ENCODE data around the gene CACNA2D2. TPM values are rescaled to one million over a fixed set of nuclear protein-coding genes. Genes with fewer than 3 reads are reported as not detected.

The CACNA2D2 gene
- total and polyA plus RNA-seq, 4 donors = 0.10 to 0.19 (median 0.15) TPM

DNA sequence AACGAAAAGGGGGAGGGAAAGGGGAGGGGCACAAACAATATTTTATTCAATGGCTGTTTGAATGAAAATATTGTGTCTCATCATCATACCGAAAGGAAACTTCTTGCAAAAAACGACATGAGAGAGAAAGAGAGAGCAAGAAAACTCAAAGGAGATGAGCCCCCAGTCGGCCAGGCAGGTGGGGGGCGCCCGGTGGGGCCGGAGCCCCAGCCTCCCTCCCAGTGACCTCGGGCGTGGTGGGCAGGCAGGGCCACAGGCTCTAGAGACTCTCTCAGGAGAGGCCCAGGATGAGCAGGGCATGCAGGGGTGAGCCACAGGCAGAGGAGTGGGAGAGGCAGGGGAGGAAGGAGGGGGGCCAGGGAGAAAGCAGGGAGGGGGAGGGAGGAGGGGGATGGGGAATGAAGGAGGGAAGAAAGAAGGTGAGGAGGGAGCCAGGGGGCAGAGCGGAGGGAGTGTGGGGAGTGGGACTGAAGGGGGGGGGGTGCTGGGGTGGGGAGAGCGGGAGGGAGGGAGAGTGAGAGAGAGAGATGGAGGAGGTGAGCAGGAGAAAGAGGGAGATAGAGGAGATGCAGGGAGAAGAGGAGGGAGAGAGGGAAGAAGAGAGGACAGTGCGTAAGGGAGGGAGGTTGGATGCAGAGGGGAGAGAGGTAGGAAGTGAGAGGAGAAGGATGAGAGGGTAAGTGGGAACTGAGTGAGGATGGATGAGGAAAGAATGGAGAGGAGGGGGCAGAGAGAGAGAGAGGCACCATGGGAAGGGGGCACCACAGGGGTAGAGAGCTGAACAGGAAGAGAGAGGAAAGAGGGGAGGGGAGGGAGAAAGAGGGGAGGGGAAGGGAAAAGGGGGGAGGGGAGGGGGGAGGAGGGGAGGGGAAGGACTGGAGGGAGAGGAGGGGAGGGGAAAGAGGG lies 130.0 kb downstream of the CACNA2D2 start (continued):
- TF ChIP-seq, protein P1, sequence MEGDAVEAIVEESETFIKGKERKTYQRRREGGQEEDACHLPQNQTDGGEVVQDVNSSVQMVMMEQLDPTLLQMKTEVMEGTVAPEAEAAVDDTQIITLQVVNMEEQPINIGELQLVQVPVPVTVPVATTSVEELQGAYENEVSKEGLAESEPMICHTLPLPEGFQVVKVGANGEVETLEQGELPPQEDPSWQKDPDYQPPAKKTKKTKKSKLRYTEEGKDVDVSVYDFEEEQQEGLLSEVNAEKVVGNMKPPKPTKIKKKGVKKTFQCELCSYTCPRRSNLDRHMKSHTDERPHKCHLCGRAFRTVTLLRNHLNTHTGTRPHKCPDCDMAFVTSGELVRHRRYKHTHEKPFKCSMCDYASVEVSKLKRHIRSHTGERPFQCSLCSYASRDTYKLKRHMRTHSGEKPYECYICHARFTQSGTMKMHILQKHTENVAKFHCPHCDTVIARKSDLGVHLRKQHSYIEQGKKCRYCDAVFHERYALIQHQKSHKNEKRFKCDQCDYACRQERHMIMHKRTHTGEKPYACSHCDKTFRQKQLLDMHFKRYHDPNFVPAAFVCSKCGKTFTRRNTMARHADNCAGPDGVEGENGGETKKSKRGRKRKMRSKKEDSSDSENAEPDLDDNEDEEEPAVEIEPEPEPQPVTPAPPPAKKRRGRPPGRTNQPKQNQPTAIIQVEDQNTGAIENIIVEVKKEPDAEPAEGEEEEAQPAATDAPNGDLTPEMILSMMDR (IDR thresholded peaks at IDR 0.05; ENCODE audit: low read depth, low read length, missing input control) = no peak
- TF ChIP-seq FOXA2 (IDR thresholded peaks at IDR 0.05) = no peak

DNA sequence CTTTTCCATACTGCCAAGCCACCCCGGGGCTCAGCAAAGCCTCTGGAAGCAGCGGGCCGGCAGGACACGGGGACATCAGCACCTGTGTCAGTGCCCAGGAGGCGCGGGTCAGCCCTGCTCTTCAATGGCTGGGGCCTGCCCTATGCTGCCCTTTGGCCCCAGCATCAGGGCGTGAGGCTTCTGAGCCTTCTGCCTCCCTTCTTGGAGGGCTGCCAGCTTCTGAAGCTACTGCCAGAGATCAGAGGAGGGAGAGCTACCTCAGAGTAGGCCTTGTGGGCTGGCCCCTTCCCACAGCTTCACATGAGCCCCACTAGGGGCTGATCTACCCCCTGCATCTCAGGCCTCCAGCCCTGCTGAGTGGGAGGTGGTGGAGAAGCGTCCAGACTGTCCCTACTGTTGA lies 131.1 kb downstream of the CACNA2D2 start:
- Histone ChIP-seq H3K9me3 (ENCODE audit: control insufficient read depth in 4 of 4, low read length in 3 of 4) (no peaks in the 10 kb centered on the region), H3K27me3 (ENCODE audit: control insufficient read depth in 4 of 4, insufficient read depth in 4 of 4, low read length in 3 of 4) (peaks cover 0 to 2% (median 0%) of the 10 kb centered on the region in 4 donors), H3K36me3 (ENCODE audit: control insufficient read depth in 4 of 4, insufficient read depth in 3 of 4, low read depth in 1 of 4, low read length in 3 of 4) (no peaks in the 10 kb centered on the region), H3K4me3 (ENCODE audit: low read depth in 1 of 3, low read length in 3 of 3) (no peak overlapping the region), H3K4me1 (ENCODE audit: control insufficient read depth in 4 of 4, insufficient read depth in 4 of 4, low read length in 3 of 4) (no peaks in the 10 kb centered on the region), H3K9ac (ENCODE audit: low read depth in 1 of 2, low read length in 2 of 2) (no peak overlapping the region), H3K27ac (ENCODE audit: low read depth in 1 of 2, low read length in 2 of 2) (no peak overlapping the region)
- TF ChIP-seq NR2F2 (IDR thresholded peaks at IDR 0.05) (no peak), TAF1 (conservative IDR thresholded peaks at IDR 0.05) (no peak), YY1 (IDR thresholded peaks at IDR 0.05) (no peak), HNF4A (conservative IDR thresholded peaks at IDR 0.05) (no peak), JUND (IDR thresholded peaks at IDR 0.05) (no peak), GABPA (IDR thresholded peaks at IDR 0.05 in 1 of 2, conservative IDR thresholded peaks at IDR 0.05 in 1 of 2) (no peak), FOXA2 (IDR thresholded peaks at IDR 0.05) (no peak), RXRA (IDR thresholded peaks at IDR 0.05) (no peak), HNF4G (IDR thresholded peaks at IDR 0.05) (no peak), SP1 (IDR thresholded peaks at IDR 0.05) (no peak)
- TF ChIP-seq, protein P2, sequence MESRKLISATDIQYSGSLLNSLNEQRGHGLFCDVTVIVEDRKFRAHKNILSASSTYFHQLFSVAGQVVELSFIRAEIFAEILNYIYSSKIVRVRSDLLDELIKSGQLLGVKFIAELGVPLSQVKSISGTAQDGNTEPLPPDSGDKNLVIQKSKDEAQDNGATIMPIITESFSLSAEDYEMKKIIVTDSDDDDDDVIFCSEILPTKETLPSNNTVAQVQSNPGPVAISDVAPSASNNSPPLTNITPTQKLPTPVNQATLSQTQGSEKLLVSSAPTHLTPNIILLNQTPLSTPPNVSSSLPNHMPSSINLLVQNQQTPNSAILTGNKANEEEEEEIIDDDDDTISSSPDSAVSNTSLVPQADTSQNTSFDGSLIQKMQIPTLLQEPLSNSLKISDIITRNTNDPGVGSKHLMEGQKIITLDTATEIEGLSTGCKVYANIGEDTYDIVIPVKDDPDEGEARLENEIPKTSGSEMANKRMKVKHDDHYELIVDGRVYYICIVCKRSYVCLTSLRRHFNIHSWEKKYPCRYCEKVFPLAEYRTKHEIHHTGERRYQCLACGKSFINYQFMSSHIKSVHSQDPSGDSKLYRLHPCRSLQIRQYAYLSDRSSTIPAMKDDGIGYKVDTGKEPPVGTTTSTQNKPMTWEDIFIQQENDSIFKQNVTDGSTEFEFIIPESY (IDR thresholded peaks at IDR 0.05) = no peak
- TF ChIP-seq, protein P3, sequence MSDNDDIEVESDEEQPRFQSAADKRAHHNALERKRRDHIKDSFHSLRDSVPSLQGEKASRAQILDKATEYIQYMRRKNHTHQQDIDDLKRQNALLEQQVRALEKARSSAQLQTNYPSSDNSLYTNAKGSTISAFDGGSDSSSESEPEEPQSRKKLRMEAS (IDR thresholded peaks at IDR 0.05) = no peak
- TF ChIP-seq, protein P4, sequence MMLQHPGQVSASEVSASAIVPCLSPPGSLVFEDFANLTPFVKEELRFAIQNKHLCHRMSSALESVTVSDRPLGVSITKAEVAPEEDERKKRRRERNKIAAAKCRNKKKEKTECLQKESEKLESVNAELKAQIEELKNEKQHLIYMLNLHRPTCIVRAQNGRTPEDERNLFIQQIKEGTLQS (IDR thresholded peaks at IDR 0.05) = no peak
- TF ChIP-seq, protein P1 (IDR thresholded peaks at IDR 0.05; ENCODE audit: low read depth, low read length, missing input control) = no peak
- TF ChIP-seq, protein P5, sequence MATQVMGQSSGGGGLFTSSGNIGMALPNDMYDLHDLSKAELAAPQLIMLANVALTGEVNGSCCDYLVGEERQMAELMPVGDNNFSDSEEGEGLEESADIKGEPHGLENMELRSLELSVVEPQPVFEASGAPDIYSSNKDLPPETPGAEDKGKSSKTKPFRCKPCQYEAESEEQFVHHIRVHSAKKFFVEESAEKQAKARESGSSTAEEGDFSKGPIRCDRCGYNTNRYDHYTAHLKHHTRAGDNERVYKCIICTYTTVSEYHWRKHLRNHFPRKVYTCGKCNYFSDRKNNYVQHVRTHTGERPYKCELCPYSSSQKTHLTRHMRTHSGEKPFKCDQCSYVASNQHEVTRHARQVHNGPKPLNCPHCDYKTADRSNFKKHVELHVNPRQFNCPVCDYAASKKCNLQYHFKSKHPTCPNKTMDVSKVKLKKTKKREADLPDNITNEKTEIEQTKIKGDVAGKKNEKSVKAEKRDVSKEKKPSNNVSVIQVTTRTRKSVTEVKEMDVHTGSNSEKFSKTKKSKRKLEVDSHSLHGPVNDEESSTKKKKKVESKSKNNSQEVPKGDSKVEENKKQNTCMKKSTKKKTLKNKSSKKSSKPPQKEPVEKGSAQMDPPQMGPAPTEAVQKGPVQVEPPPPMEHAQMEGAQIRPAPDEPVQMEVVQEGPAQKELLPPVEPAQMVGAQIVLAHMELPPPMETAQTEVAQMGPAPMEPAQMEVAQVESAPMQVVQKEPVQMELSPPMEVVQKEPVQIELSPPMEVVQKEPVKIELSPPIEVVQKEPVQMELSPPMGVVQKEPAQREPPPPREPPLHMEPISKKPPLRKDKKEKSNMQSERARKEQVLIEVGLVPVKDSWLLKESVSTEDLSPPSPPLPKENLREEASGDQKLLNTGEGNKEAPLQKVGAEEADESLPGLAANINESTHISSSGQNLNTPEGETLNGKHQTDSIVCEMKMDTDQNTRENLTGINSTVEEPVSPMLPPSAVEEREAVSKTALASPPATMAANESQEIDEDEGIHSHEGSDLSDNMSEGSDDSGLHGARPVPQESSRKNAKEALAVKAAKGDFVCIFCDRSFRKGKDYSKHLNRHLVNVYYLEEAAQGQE (IDR thresholded peaks at IDR 0.05) = no peak
- DNase-seq (ENCODE audit: low spot score) = peak; percentile 48
- 37% methylated on average over 8 of the region's 8 CpGs for WGBS

All from liver (tissue), 9 donors.